ACHN (cell line): Measurements from ENCODE around the gene USP7.
A peak's percentile ranks its signal among the peaks of the same experiment; 100 is the strongest.
"Not testable (repeated sequence)": the region's sequence is repeated elsewhere in the genome, so short reads cannot be mapped to it uniquely, and the experiment has no call there.

ENCODE experiments used
- DNase-seq: peaks from one replicate; pipeline ENCODE4 v3.0.0-alpha.2; 2015
- in situ Hi-C: cut with HindIII; loops from 2 replicates; pipeline ENCODE4 v1.10.0; 2017; ENCODE audit warnings: low sequenced_read_pairs, low pct_ligation_motif_present, low pct_unique_long_range_greater_than_20kb

USP7 gene

DNA sequence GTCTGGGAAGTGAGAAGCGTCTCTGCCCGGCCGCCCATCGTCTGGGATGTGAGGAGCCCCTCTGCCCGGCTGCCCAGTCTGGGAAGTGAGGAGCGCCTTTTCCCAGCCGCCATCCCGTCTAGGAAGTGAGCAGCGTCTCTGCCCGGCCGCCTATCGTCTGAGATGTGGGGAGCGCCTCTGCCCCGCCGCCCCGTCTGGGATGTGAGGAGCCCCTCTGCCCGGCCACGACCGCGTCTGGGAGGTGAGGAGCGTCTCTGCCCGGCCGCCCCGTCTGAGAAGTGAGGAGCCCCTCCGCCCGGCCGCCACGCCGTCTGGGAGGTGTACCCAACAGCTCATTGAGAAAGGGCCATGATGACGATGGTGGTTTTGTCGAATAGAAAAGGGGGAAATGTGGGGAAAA lies 18.2 kb upstream of the USP7 start:
- DNase-seq, in situ Hi-C loops: not testable (repeated sequence)

DNA sequence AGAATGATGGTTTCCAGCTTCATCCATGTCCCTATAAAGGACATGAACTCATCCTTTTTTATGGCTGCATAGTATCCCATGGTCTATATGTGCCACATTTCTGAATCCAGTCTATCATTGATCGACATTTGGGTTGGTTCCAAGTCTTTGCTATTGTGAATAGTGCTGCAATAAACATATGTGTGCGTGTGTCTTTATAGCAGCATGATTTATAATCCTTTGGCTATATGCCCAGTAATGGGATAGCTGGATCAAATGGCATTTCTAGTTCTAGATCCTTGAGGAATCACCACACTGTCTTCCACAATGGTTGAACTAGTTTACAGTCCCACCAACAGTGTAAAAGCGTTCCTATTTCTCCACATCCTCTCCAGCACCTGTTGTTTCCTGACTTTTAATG lies 12.5 kb upstream of the USP7 start:
- in situ Hi-C loops, DNase-seq: not testable (repeated sequence)

DNA sequence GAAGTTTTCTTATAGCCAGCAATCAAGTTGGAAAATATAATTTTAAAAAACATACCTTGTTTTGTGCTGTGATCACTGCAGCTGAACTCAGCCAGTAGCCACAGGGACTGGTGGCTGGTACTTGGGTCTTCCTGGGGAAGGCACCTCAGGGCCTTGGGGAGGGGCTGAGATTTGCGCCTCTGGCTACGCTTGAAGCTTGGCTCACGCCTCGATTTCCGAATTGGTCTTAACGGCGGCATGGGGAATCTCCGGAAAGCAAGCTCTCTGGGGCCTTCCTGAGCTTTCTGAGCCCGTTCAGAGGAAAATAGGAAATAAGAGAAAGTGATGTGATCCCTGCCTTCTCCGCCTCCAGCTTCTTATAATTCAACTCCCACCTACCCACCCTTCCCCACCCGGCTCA lies 11.3 kb upstream of the USP7 start:
- DNase-seq: no peak
- in situ Hi-C loops: no loop called here

DNA sequence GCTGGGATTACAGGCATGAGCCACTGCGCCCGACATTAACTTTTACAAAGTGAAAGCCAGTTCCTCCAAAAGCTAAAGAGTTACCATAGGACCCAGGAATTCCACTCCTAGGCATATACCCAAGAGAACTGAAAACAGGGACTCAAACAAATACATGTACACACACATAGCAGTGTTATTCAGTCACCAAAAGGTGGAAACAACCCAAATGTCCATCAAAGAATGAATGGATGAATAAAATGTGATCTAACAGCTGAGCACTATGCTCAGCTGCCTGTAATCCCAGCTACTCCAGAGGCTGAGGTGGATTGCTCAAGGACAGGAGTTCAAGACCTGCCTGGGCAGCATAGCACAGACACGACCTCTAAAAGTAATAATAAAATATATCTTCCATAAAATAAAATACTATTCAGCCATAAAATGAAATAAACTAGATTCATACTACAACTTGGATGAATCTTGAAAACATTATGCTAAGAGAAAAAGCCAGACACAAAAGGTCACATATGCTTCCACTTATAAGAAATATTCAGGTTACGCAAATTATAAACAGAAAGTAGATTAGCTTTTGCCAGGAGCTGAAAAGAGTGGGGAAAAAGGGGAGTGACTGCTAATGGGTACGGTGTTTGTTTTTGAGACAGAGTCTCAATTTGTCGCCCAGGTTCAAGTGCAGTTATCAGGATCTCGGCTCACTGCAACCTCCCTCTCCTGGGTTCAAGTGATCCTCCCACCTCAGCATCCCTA lies 9.3 kb upstream of the USP7 start:
- no peak for DNase-seq

DNA sequence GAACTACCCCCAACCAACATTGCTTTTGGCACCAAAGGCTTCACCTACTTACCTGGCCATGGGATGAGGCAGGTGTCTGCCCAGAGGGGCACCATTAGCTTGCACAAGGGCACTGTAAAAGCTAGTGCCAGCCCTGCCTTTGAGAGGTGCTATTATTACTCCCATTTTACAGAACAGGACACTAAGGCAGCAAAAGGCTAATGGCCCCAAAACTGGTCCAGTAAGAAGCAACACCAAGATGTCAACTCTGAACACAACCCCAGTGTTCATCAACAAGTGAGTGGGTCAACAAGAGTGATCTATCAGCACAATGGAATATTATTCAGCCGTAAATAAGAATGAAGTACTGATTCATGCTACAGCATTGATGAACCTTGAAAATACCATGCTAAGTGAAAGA lies 7.7 kb upstream of the USP7 start:
- in situ Hi-C loops: no loop called here
- no peak for DNase-seq

More for the DNA sequence above, 9.3 kb upstream of the USP7 start:
- in situ Hi-C loops: no loop called here

DNA sequence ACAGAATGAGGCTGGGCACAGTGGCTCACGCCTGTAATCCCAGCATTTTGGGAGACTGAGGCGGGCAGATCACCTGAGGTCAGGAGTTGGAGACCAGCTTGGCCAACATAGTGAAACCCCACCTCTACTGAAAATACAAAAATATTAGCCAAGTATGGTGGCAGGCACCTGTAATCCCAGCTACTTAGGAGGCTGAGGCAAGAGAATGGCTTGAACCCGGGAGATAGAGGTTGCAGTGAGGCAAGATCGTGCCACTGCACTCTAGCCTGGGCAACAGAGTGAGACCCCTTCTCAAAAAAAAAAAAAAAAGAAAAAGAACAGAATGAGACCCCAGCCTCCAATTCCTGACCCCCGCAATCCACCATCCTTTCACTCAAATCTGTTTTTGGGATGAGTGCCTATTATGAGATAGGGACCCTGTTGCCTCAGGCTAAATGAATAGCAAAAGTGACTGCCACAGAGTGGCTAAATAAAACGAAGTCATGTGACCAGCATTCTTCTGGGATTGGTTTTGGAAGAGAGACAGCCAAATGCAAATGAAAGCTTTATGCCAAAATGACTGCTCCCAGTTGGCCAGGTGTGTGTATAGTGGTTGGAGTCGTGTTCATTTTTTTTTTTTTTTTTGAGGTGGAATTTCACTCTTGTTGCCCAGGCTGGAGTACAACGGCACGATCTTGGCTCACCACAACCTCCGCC lies 5.6 kb upstream of the USP7 start:
- DNase-seq, in situ Hi-C loops: not testable (repeated sequence)

DNA sequence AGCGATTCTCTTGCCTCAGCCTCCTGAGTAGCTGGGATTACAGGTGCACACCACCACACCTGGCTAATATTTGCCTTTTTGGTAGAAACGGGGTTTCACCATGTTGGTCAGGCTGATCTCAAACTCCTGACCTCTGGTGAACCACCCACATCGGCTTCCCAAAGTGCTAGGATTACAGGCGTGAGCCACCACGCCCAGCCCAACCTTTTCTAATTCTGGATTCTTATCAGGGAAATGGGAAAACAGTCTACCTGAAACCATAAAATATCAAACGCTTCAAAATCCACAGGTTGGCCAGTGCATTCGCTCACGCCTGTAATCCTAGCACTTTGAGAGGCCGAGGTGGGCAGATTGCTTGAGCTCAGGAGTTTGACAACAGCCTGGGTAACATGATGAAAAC lies 4.3 kb upstream of the USP7 start:
- DNase-seq, in situ Hi-C loops: not testable (repeated sequence)

DNA sequence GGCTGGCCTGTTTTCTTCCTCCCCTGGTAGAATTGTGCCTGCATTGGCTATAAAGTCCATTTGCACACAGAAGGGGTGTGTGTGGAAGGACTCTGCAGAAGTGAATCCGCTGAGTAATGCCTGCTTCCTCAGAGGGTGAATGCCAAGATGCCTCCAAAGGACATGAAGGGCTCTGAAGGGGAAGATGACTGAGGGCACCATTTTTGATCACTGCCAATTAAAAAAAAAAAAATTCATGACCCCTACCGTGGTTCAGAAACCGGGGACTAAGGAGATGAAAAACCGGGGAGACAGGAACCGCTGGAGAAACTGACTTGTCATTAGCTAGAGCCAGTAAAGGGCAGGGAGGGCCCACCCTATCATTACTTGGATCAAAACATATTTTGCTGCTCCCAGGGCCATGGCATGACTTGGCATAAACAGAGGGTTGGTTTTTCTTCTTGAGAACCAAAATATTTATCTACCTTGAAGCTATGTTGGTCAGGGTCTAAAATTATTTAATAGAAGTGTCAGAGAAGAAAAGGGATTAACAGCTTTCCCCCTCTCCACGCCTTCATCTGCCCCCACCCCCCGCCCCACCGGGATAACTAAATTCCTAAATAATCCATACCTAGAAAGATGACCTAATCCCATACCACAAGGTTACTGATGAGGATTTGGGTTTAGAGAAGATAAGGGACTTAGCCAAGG lies 3.6 kb upstream of the USP7 start:
- in situ Hi-C loops: no loop called here
- no peak for DNase-seq

DNA sequence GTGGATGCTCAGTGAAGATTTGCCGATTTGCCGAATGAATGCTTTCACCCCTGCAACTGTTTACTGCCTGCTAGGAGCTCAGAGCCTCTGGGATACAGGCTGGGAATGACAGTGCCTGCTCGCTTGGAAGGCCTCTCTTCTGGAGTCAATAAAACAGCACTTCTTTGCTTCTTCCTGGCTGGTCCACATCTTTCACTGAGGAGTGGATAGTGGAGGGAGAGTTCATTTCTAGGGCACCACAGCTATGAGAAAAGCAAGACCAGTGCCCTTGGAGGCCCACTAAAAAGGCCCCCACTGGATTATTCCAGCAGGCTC lies 3.1 kb upstream of the USP7 start:
- in situ Hi-C loops: no loop called here
- DNase-seq: no peak

DNA sequence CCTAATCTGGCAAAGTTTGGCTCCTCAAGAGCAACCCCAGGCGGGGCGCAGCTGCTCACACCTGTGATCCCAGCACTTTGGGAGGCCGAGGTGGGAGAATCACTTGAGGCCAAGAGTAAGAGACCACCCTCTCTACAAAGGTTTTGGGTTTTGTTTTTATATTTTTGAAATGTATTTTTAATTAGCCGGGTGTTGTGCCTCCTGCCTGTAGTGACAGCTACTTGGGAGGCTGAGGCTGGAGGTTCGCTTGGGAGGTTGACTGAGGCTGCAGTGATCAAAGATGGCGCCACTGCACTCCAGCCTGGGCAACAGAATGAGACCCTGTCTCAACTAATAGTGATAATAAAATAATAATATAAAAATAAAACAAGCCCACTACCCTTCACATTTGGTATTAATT lies 756 bp upstream of the USP7 start:
- no peak for DNase-seq
- in situ Hi-C loops: no loop called here

DNA sequence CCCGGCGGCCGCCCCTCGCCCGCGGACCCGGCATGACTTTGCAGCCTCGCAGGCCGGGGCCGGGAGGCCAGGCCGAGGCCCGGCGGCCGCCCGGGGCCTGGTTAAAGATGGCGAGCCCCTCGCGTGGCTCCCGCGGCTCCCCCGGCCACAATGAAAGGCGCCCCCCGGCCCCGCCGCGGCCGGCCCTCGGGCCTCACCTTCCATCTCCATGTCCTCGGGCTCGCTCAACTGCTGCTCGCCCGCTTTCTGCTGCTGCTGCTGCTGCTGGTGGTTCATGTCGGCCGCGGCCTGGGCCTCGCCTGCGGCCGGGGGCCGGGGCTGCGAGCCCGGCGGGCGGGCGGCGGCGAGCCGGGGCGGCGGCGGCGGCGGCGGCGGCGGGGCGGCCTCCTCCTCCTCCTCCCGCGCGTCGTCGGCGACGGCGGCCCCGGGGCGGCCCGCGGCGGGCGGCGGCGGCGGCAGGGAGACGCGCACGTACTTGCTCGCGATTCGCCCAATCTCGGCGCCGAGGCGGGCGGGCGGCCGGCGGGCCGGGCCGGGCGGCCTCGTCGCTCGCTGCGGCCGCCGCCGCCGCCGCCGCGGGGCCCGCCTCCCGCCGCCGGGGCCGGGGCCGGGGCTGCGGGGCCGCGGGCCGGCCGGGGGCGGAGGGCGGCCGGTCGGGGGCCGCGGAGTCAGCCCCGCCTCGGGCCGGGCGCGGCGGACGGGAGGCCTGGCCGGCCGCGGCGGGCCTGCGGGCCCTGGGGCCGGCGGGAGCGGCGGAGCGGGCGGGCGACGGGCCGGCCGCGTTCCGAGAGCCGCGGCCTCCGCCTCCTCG lies 491 bp downstream of the USP7 start:
- peak; percentile 22 for DNase-seq

DNA sequence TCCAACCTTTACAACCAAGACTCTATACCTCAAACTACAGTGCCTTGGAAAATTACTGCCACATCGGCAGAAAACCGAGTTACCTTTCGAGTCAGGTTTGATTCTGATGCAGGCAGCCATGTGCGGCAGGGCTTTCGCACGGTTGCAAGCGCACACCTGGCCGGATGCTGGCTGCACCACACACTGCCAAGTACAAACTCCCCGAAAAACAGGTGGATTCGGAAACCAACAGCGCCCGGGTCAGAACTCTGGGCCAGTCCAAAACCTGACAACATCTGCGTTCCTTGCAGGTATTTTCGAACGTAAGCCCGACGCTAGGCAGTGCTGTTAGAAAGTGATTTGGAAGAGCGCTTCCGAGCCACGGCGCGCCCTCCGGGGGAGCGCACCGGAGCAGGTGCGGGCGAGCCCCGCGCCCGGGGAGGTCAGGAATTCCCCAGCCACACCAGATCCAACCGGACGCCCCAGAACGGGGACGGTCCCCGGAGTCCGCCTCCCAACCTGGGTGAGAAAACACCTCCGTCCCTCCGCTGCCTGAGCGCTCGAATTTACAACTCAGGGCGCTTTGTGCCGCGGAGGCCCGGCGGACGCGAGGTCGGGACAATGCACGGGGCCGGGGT lies 1.2 kb downstream of the USP7 start:
- DNase-seq: peak; percentile 17
- in situ Hi-C loops: no loop called here

More for the DNA sequence above, 491 bp downstream of the USP7 start:
- in situ Hi-C loops: no loop called here

DNA sequence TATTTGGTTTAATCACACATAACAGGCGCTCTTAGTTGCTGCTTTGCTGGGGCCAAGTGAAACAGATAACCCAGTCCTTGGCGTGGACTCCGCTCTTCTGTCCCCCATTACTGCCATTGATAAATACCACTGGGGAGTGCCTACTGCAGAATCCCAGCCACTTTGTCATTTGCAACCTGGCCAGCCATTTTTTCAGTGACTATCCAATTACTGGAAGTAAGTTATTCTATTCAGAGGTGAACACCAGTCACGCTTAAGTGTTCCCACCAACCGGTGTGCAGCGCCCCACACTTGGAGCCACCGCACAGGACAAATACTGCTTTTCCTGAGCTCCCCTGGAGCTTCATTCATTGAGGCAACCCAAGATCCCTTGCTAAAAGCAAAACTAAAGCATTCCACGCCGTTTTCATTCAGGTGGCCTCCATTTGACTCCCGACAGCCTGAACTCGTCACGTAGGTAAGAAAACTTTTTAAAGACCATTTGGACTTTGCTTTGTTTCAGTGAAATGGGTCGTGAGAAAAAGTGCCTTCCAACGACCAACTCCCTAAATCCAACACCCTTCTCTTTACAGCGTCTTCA lies 1.8 kb downstream of the USP7 start:
- no peak for DNase-seq
- in situ Hi-C loops: no loop called here

DNA sequence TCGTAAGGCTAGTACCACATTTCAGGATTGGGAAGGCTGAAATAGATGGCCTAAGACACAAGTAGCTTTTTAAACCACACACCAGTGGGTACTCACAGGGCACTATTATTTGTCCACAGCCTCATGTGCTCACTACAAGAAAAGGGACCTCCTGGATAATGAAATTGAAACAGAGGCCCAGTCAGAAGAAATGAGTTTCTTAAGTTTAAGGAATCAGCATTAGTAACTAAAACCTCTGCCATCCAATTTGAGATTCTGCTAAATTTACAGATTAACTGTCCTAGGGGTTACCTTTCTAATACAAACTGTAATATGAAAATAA lies 3.0 kb downstream of the USP7 start:
- DNase-seq: no peak
- in situ Hi-C loops: no loop called here

DNA sequence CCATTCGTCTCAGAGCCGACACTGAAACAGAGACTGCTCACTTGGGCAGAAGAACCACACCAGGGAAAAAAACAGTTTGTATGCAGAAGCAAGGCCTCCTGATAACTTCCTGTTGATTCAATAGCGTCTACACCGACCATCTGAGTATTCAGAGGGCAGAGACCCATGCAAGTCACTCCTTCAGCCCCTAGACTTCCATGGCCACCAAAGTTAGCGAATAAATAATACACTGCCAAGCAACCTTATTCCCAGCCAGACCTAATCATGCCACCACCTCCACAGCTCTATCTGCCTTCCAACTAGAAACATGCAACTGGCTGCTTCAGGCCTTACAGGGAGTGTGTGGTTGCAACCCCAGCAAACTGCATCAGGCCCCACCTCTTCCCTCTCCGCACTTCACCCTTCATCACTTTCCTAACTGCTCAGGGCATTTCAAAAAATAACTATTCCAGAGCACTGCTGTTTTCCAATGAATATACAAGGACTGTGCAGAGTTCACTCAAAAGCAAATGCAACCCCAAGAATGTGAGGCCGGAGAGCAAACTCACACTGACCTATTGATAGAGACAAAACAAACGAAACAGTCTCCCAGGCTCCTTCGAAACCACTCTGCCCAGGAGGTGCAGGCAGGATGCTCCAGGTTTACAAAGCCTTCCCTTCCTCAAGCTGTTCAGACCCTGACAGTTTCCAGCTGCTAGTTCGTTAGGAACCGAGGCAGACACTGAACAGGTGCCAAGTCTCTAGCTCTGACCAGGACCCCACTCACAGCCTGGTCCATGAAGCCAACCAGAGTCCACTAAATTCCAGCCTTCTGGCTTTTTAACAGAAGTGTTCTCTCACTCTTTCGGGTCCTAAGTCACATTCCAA lies 3.6 kb downstream of the USP7 start:
- DNase-seq: no peak
- in situ Hi-C loops: no loop called here

DNA sequence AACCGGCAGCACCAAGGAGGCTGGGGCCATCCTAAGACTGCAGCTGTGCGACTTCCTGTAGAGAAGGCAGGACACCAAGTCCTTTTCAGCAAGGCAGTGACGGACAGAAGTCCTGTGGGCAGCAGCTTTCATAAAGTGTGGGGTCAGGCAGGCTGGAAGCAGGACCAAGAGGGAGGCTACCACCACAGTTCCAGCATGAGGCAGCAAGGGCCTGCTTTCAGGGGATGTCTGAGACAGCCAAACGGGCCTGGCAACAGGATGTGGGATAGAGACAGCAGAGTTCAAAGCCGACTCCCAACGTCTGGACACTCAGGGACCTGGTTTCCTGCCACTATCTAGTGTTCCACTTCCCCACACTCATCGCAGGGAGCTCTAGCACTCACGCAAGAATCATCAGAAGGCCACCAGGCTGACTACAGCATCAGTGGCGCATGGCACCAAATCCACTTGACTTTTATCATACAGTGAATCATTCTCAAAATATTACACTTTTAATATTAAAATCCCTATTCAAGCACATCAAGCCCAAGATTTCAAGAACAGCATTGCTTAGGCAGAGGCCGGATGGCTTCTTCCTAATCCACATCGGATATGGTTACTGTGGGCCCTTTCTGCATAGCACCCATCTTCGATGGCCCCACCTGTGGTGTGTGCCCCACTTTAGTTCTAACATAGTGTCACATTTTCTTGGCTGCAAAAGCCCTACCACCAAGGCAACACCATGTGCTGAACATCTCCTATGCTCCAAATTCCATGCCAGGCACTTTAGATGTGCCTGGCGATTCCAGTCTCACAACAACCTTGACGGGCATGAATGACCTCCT lies 5.2 kb downstream of the USP7 start:
- DNase-seq: peak; percentile 11
- in situ Hi-C loops: no loop called here
